Pancreas (tissue), 10 donors: ENCODE measurements around the gene FRMD4A. TPM values are rescaled to one million over a fixed set of nuclear protein-coding genes. Genes with fewer than 3 reads are reported as not detected.

Experiments
- ATAC-seq, 4 donors: fragments of 200-7000 bp; cut with Tn5 transposase; one replicate each; pipeline versions ENCODE4 v1.8.0 to v1.9.1; 2020; ENCODE audit warnings: mild to moderate bottlenecking in 4 of 4, moderate library complexity in 4 of 4
- DNase-seq, 6 donors: peaks; one replicate each; pipeline ENCODE4 v3.0.0-alpha.2; 2020
- FAIRE-seq: peaks from 2 replicates; lab custom pipeline; 2012; peaks lifted over from hg19 to GRCh38; lab: Jason Lieb, UNC
- H3K27ac ChIP-seq, 4 donors: fragments of 200-600 bp; sonication (generic); 1 replicate in 3 of 4; 2 replicates in 1 of 4; pipeline versions ENCODE4 v1.5.0 to v1.8.0; 2020
- H3K27me3 ChIP-seq, 4 donors: fragments of 200-600 bp; one replicate each; pipeline ENCODE4 v1.8.0; 2021
- H3K36me3 ChIP-seq, 3 donors: fragments of 200-600 bp; sonication (generic) in 1 of 3; one replicate each; pipeline versions ENCODE4 v1.5.0 to v1.8.0; 2020 to 2021
- H3K4me1 ChIP-seq, 3 donors: fragments of 200-600 bp; one replicate each; pipeline ENCODE4 v1.8.0; 2021
- H3K4me3 ChIP-seq, 4 donors: fragments of 200-600 bp; sonication (generic) in 2 of 4; one replicate each; pipeline versions ENCODE4 v1.5.0 to v1.8.0; 2020 to 2021
- H3K9me3 ChIP-seq, 4 donors: fragments of 200-600 bp; one replicate each; pipeline ENCODE4 v1.8.0; 2021
- CTCF ChIP-seq, 4 donors: fragments of 200-600 bp; sonication (generic) in 3 of 4; IDR thresholded peaks; one replicate each; pipeline versions ENCODE4 v1.5.0 to v1.8.0; 2021; ENCODE audit warnings: antibody characterized with exemption in 4 of 4
- WGBS, 2 donors: extraction: QIAGEN DNeasy Blood & Tissue Kit; methylation state at CpG; one replicate each; pipeline ENCODE4 v1.1.7; 2013; 5-methylcytosine and 5-hydroxymethylcytosine counted together
- intact Hi-C, 3 donors: fragments of 100-400 bp; cut with DNase I; formaldehyde crosslinking; loops; one replicate each; pipeline versions ENCODE4 v1.11.1 to v1.14.2; 2022
- polyA plus RNA-seq, 2 donors: library from polyadenylated mRNA; stranded (reverse); fragments of 200-250 nt; gene quantifications; one replicate each; pipeline ENCODE4 v1.2.3, GENCODE V29; 2013
- total RNA-seq, 6 donors: library from RNA; stranded (reverse); fragmentation: NEBNext Ultra II Directional in 4 of 6; extraction: Animal tissue kit (Norgen Biotek cat#: 25700) in 4 of 6; gene quantifications; one replicate each; pipeline versions ENCODE4 v1.2.1 to v1.2.4, GENCODE V29; 2021 to 2023
- donor health status: healthy with polysubstance abuse.
- donor health status: DM: no; HTN: no; CAD: no; lungs with moderate emphysema.
- donor health status: DM: no; HTN: no; CAD: no.
- donor health status: control.
- donor health status: control.
- donor health status: Bipolar disorder and iron deficiency.
- donor health status: DM: yes; HTN: yes; CAD: no.
- donor health status: DM: no; HTN: no; CAD: no.
- donor health status: DM: no; HTN: no; CAD: no.
- donor health status: DM: yes; HTN: yes; CAD: no.

Gene FRMD4A
- total and polyA plus RNA-seq, 8 donors: 13.5 to 27.5 (median 18.7) TPM

GRCh38 chr10:13882119-13882711 is 448.5 kb downstream of the FRMD4A start:
- FAIRE-seq (no peak), ATAC-seq (peak in 3 of 4 donors; percentile 29 to 78 (median 78))

GRCh38 chr10:13880760-13881159 is 450.0 kb downstream of the FRMD4A start:
- no peak overlapping the region for H3K27ac ChIP-seq
- DNase-seq: no peak
- TF ChIP-seq CTCF (IDR thresholded peaks at IDR 0.05): no peak
- H3K36me3 ChIP-seq: no peaks in the 10 kb centered on the region
- intact Hi-C loops: no loop called here
- H3K27me3 ChIP-seq: no peaks in the 10 kb centered on the region
- H3K9me3 ChIP-seq: no peaks in the 10 kb centered on the region
- H3K4me1 ChIP-seq: no peaks in the 10 kb centered on the region
- ATAC-seq: no peak
- FAIRE-seq: no peak
- WGBS, 2 donors: 81 to 82% methylated on average over 3 of the region's 3 CpGs
- H3K4me3 ChIP-seq: no peak overlapping the region

More at GRCh38 chr10:13882119-13882711, 448.5 kb downstream of the FRMD4A start:
- Histone ChIP-seq H3K4me1 (no peaks in the 10 kb centered on the region), H3K36me3 (no peaks in the 10 kb centered on the region), H3K9me3 (no peaks in the 10 kb centered on the region), H3K27me3 (no peaks in the 10 kb centered on the region), H3K4me3 (no peak overlapping the region), H3K27ac (peak overlapping the region in 2 of 4 donors; percentile 44 to 51)
- DNase-seq: no peak
- WGBS, 2 donors: 66 to 82% methylated on average over 7 of the region's 7 CpGs
- TF ChIP-seq CTCF (IDR thresholded peaks at IDR 0.05): no peak
- intact Hi-C loops: no loop called here

GRCh38 chr10:13877154-13877909 is 453.4 kb downstream of the FRMD4A start:
- peaks cover 0 to 5% (median 0%) of the 10 kb centered on the region in 3 donors for H3K4me1 ChIP-seq
- no peak overlapping the region for H3K4me3 ChIP-seq
- no peaks in the 10 kb centered on the region for H3K27me3 ChIP-seq
- H3K9me3 ChIP-seq: no peaks in the 10 kb centered on the region
- 50 to 55% methylated on average over 11 of the region's 11 CpGs for WGBS, 2 donors
- DNase-seq (peak in 2 of 6 donors; percentile 18 to 24), FAIRE-seq (no peak), ATAC-seq (peak; percentile 20 to 76 (median 50))
- intact Hi-C loops: no loop called here
- H3K27ac ChIP-seq: peak overlapping the region in 3 of 4 donors; percentile 1 to 52 (median 46)
- H3K36me3 ChIP-seq: no peaks in the 10 kb centered on the region
- no peak for TF ChIP-seq CTCF (IDR thresholded peaks at IDR 0.05)

GRCh38 chr10:13873196-13873595 is 457.5 kb downstream of the FRMD4A start:
- WGBS, 2 donors: 70 to 76% methylated on average over 6 of the region's 6 CpGs
- Histone ChIP-seq H3K36me3 (no peaks in the 10 kb centered on the region), H3K4me3 (no peak overlapping the region), H3K27ac (peak overlapping the region in 3 of 4 donors; percentile 49 to 75 (median 61)), H3K27me3 (no peaks in the 10 kb centered on the region), H3K9me3 (no peaks in the 10 kb centered on the region), H3K4me1 (peaks cover 0 to 5% (median 0%) of the 10 kb centered on the region in 3 donors)
- intact Hi-C loops: no loop called here
- ATAC-seq (peak in 1 of 4 donors; percentile 11), DNase-seq (no peak), FAIRE-seq (no peak)
- TF ChIP-seq CTCF (IDR thresholded peaks at IDR 0.05): no peak
